ENCODE results near the gene TENM4. TPM values are rescaled to one million over a fixed set of nuclear protein-coding genes. Genes with fewer than 3 reads are reported as not detected.
A peak's percentile ranks its signal among the peaks of the same experiment; 100 is the strongest.

The TENM4 gene
- total RNA-seq: 10 to 100 TPM; 43.6 to 70.5 TPM
- polyA plus RNA-seq (ENCODE audit: insufficient read length in 2 of 2): 10 to 100 TPM; 24.8 to 32.6 TPM
- long read RNA-seq, donor 1: 0 reads
- long read RNA-seq, donor 2: 0 reads
- long read RNA-seq, donor 3, partial matches to known transcripts: 6 of 6 reads
- long read RNA-seq, donor 3, other reads (novel, unspliced or antisense): 0 of 6 reads
- long read RNA-seq, donor 4: 0 reads

DNA sequence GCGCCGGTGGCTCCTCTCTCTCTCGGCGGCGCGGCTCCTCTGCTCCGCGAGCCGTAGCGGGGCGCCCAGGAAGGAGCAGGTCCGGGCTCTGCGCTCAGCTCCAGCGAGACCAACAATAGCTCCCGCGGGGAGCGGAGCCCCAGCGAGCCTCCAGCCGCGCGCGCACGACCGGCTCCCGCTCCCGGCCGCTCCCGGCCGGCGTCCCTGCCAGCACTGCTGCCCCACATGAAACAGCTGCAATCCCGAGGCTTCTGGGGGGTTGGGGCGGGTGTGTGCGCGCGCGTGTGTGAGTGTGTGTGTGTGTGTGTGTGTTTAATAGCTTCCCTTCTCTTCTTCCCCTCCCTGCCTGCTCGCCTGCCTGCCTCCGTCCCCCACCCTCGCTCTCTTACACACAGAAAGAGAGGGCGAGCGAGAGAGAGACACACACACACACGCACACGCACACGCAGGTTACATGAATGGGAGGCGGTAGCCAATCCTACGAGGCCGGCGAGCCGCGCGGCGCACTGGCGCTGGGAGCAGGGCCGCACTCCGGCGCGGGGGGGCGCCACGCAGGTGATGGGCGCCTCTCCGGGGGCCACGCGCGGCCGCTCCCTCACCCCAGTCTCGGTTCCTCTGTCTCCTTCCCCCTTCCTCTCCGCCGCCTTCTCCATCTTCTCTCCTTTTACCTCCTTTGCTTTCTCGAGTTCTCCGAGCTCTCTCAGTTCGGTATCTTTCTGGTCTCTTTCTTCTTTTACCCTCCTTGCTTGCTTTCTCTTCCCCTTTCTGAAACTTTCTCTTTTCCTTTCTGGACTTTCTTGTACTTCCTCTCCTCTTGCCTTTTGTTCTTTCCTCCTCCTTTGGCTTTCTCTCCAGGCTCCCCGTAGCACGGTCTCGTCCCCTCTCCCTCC is at the start of gene TENM4:
TENM4 (minus strand) TSS at position 460 of the 890 bp plus-strand sequence. CDS start 371,086 bp downstream, outside the sequence.
- WGBS (ENCODE audit: insufficient coverage): under 1% methylated on average over 61 of the region's 74 CpGs
- DNase-seq (ENCODE audit: low read depth in 4 of 6, low spot score in 6 of 6): peak; percentile 78 to 98 (median 85)

GRCh38 chr11:79488286-79488685 is 47.5 kb upstream of the TENM4 start:
- no CpG with 5 or more reads among the region's 4 CpGs for WGBS (ENCODE audit: insufficient coverage)
- Histone ChIP-seq H3K4me1 (ENCODE audit: control insufficient read depth, insufficient read depth, low read length) (no peaks in the 10 kb centered on the region), H3K27me3 (ENCODE audit: control insufficient read depth, insufficient read depth, low read length) (no peaks in the 10 kb centered on the region), H3K4me3 (ENCODE audit: low read depth, low read length) (no peak overlapping the region), H3K36me3 (ENCODE audit: control insufficient read depth, insufficient read depth, low read length) (no peaks in the 10 kb centered on the region), H3K27ac (ENCODE audit: low read depth, low read length) (no peak overlapping the region), H3K9me3 (ENCODE audit: control insufficient read depth, insufficient read depth, low read length) (no peaks in the 10 kb centered on the region)
- DNase-seq (ENCODE audit: low read depth in 4 of 6, low spot score in 6 of 6): no peak

More for the DNA sequence above, at the start of gene TENM4:
- no peaks in the 10 kb centered on the region for H3K9me3 ChIP-seq (ENCODE audit: control insufficient read depth, insufficient read depth, low read length)
- no peaks in the 10 kb centered on the region for H3K36me3 ChIP-seq (ENCODE audit: control insufficient read depth, insufficient read depth, low read length)
- peak within 1 kb of the TSS; percentile 90 for H3K27ac ChIP-seq (ENCODE audit: low read depth, low read length)
- peaks cover 39% of the 10 kb centered on the region for H3K4me1 ChIP-seq (ENCODE audit: control insufficient read depth, insufficient read depth, low read length)
- H3K27me3 ChIP-seq (ENCODE audit: control insufficient read depth, insufficient read depth, low read length): peaks cover 29% of the 10 kb centered on the region
- H3K4me3 ChIP-seq (ENCODE audit: low read depth, low read length): peak within 1 kb of the TSS; percentile 74

- Histone ChIP-seq H3K27me3 (ENCODE audit: control insufficient read depth, insufficient read depth, low read length) (no peaks in the 10 kb centered on the region), H3K27ac (ENCODE audit: low read depth, low read length) (no peak overlapping the region), H3K4me1 (ENCODE audit: control insufficient read depth, insufficient read depth, low read length) (no peaks in the 10 kb centered on the region), H3K4me3 (ENCODE audit: low read depth, low read length) (no peak overlapping the region), H3K9me3 (ENCODE audit: control insufficient read depth, insufficient read depth, low read length) (no peaks in the 10 kb centered on the region), H3K36me3 (ENCODE audit: control insufficient read depth, insufficient read depth, low read length) (no peaks in the 10 kb centered on the region)
- no CpG with 5 or more reads among the region's 2 CpGs for WGBS (ENCODE audit: insufficient coverage)
- no peak for DNase-seq (ENCODE audit: low read depth in 4 of 6, low spot score in 6 of 6)
These were observed 46.6 kb upstream of the TENM4 start for GRCh38 chr11:79487412-79487811.

GRCh38 chr11:79486242-79486984 is 45.6 kb upstream of the TENM4 start:
- WGBS (ENCODE audit: insufficient coverage): 86% methylated on average over 4 of the region's 6 CpGs
- no peaks in the 10 kb centered on the region for H3K4me1 ChIP-seq (ENCODE audit: control insufficient read depth, insufficient read depth, low read length)

DNA sequence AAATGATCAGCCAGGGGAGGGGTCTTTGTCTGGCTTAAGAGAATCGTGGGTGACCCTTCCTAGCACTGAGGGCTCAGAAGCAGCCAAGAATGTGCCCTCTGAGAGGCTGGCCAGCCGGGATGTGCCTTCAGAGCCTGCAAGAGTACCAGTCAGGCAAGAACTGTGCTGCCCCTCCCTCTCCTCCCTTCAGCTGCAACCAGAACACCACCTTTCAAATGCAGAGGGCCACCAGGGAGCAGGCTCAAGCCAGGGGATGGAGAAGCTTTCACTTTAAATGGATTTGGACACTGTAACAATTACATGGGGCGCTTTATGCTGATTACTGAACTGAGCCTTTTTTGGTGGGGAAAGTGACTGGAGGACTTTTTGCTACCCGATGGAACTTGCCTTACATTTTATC is 44.9 kb upstream of the TENM4 start:
- Histone ChIP-seq H3K9me3 (ENCODE audit: control insufficient read depth, insufficient read depth, low read length) (no peaks in the 10 kb centered on the region), H3K4me1 (ENCODE audit: control insufficient read depth, insufficient read depth, low read length) (no peaks in the 10 kb centered on the region), H3K27me3 (ENCODE audit: control insufficient read depth, insufficient read depth, low read length) (no peaks in the 10 kb centered on the region), H3K27ac (ENCODE audit: low read depth, low read length) (no peak overlapping the region), H3K36me3 (ENCODE audit: control insufficient read depth, insufficient read depth, low read length) (no peaks in the 10 kb centered on the region), H3K4me3 (ENCODE audit: low read depth, low read length) (no peak overlapping the region)
- no peak for DNase-seq (ENCODE audit: low read depth in 4 of 6, low spot score in 6 of 6)
- WGBS (ENCODE audit: insufficient coverage): 40% methylated on average over 3 of the region's 4 CpGs

More at GRCh38 chr11:79486242-79486984, 45.6 kb upstream of the TENM4 start:
- no peak overlapping the region for H3K4me3 ChIP-seq (ENCODE audit: low read depth, low read length)
- no peak for DNase-seq (ENCODE audit: low read depth in 4 of 6, low spot score in 6 of 6)
- no peaks in the 10 kb centered on the region for H3K36me3 ChIP-seq (ENCODE audit: control insufficient read depth, insufficient read depth, low read length)
- H3K27me3 ChIP-seq (ENCODE audit: control insufficient read depth, insufficient read depth, low read length): no peaks in the 10 kb centered on the region
- no peaks in the 10 kb centered on the region for H3K9me3 ChIP-seq (ENCODE audit: control insufficient read depth, insufficient read depth, low read length)
- H3K27ac ChIP-seq (ENCODE audit: low read depth, low read length): no peak overlapping the region

DNA sequence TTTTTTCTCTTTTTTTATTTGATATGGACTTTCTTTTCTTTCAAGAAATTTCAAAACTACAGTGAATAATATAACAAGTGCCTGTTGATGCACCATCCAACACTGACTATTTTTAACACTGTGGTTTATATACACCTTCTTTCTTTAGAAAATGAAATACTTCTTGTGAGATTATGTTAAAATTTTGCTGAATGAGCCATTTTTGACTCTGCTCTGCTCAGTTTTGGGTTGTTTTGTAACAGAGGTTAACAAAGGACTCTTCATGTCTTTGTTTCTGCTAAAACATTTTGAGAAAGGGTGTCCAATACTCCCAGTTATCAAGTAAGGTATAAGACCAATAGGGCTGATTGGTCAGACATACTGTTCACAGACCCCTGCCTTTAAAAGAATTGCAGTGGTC is 44.0 kb upstream of the TENM4 start:
- Histone ChIP-seq H3K27ac (ENCODE audit: low read depth, low read length) (no peak overlapping the region), H3K4me3 (ENCODE audit: low read depth, low read length) (no peak overlapping the region), H3K4me1 (ENCODE audit: control insufficient read depth, insufficient read depth, low read length) (no peaks in the 10 kb centered on the region), H3K9me3 (ENCODE audit: control insufficient read depth, insufficient read depth, low read length) (no peaks in the 10 kb centered on the region), H3K27me3 (ENCODE audit: control insufficient read depth, insufficient read depth, low read length) (no peaks in the 10 kb centered on the region), H3K36me3 (ENCODE audit: control insufficient read depth, insufficient read depth, low read length) (no peaks in the 10 kb centered on the region)
- no peak for DNase-seq (ENCODE audit: low read depth in 4 of 6, low spot score in 6 of 6)

DNA sequence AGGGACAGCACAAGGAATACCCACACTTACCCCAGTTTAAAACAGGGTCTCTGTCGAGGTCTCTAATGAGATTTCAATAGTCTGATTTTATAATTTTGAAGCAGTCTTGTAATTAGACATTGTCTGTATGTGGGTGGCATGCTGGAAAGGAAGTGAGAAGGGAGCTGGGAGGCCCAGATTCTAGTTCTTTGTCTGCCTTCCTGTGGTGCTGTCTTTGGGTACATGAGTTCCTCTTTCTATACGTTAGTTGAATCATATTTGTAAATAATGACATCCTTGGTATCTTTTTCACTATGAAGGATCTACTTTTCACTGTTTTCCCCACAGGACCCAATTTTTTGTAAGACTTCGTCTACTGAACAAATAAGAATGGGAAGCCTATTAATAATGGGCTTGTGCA is 42.0 kb upstream of the TENM4 start:
- Histone ChIP-seq H3K36me3 (ENCODE audit: control insufficient read depth, insufficient read depth, low read length) (no peaks in the 10 kb centered on the region), H3K4me3 (ENCODE audit: low read depth, low read length) (no peak overlapping the region), H3K27me3 (ENCODE audit: control insufficient read depth, insufficient read depth, low read length) (no peaks in the 10 kb centered on the region), H3K9me3 (ENCODE audit: control insufficient read depth, insufficient read depth, low read length) (no peaks in the 10 kb centered on the region), H3K27ac (ENCODE audit: low read depth, low read length) (no peak overlapping the region), H3K4me1 (ENCODE audit: control insufficient read depth, insufficient read depth, low read length) (no peaks in the 10 kb centered on the region)
- no peak for DNase-seq (ENCODE audit: low read depth in 4 of 6, low spot score in 6 of 6)
- no CpG with 5 or more reads among the region's 3 CpGs for WGBS (ENCODE audit: insufficient coverage)

DNA sequence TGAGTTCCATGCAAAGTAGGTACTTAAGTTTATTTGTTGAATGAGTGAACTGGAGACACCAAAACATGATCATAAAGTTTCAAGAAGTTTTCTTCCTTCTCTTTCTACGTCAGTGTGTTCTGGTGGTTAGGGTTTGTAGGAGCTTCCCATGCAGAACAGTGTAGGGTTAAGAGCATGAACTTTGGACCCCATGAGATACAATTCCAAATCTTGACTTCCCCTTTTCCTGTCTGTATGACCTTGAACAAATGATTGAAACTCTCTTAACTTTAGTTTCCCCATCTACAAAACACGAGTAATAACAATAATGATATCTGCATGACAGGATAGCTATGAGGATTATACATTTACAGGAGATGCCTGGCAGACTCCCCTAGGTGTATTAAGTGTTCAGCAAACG is 41.0 kb upstream of the TENM4 start:
- Histone ChIP-seq H3K4me1 (ENCODE audit: control insufficient read depth, insufficient read depth, low read length) (no peaks in the 10 kb centered on the region), H3K36me3 (ENCODE audit: control insufficient read depth, insufficient read depth, low read length) (no peaks in the 10 kb centered on the region), H3K9me3 (ENCODE audit: control insufficient read depth, insufficient read depth, low read length) (no peaks in the 10 kb centered on the region), H3K27me3 (ENCODE audit: control insufficient read depth, insufficient read depth, low read length) (no peaks in the 10 kb centered on the region), H3K4me3 (ENCODE audit: low read depth, low read length) (no peak overlapping the region), H3K27ac (ENCODE audit: low read depth, low read length) (no peak overlapping the region)
- DNase-seq (ENCODE audit: low read depth in 4 of 6, low spot score in 6 of 6): no peak
- WGBS (ENCODE audit: insufficient coverage): no CpG with 5 or more reads among the region's 3 CpGs

DNA sequence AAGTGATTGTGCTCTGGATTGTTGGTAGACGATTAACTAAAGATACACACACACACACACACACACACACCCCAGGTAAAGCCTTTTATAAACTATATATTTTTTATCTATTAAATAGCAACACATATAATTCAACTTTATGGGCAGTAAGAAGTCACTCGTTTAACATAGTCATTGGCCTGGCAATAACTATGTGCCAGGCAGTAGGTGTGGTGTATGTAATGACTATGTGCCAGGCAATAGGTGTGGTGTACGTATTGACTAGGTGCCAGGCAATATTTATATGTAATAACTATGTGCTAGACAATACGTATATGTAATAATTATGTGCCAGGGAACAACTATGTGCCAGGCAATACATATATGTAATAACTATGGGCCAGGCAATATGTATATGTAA is 40.0 kb upstream of the TENM4 start:
- WGBS (ENCODE audit: insufficient coverage): no CpG with 5 or more reads among the region's 4 CpGs
- Histone ChIP-seq H3K9me3 (ENCODE audit: control insufficient read depth, insufficient read depth, low read length) (no peaks in the 10 kb centered on the region), H3K36me3 (ENCODE audit: control insufficient read depth, insufficient read depth, low read length) (no peaks in the 10 kb centered on the region), H3K27me3 (ENCODE audit: control insufficient read depth, insufficient read depth, low read length) (no peaks in the 10 kb centered on the region), H3K4me1 (ENCODE audit: control insufficient read depth, insufficient read depth, low read length) (no peaks in the 10 kb centered on the region), H3K27ac (ENCODE audit: low read depth, low read length) (no peak overlapping the region), H3K4me3 (ENCODE audit: low read depth, low read length) (no peak overlapping the region)
- DNase-seq (ENCODE audit: low read depth in 4 of 6, low spot score in 6 of 6): no peak
